Suprapubic skin (tissue), 3 donors: Measurements from ENCODE around the gene WWOX.

Experiments used
- EP300 ChIP-seq: sonication (generic); formaldehyde crosslinking; IDR thresholded peaks from one replicate; pipeline ENCODE4 v1.6.1; 2017; ENCODE audit warnings: antibody characterized with exemption
- POLR2A ChIP-seq, 2 donors: fragments of 450-650 bp; IDR thresholded peaks; one replicate each; pipeline ENCODE4 v1.6.1; 2017; ENCODE audit warnings: antibody characterized with exemption in 2 of 2, mild to moderate bottlenecking in 2 of 2, moderate library complexity in 2 of 2
- TF ChIP-seq, protein P1 (sequence below), 2 donors: fragments of 200-600 bp in 1 of 2; fragments of 450-650 bp in 1 of 2; sonication (generic) in 1 of 2; IDR thresholded peaks; one replicate each; pipeline ENCODE4 v1.5.1; 2016 to 2019; ENCODE audit warnings: antibody characterized with exemption in 2 of 2, mild to moderate bottlenecking in 1 of 2, moderate library complexity in 1 of 2

DNA sequence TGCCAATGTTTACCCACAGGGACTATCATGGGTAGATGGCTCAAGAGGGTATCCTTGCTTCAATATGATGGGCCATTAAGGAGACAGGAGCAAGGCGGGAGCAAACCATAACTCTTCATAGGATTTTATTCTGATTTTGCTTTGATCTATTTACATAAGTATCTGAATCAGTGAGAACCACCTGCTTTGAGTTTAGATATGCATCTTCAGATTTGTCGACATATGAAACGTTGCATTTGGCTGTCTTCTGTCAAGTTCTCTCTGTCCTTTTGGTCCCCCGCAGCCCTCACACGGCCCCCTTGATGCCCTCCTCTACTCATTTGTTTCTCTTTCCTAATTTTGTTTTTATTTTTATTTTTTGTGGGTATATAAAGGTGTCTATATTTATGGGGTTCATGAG is 16.2 kb downstream of the WWOX start:
- TF ChIP-seq, protein P1, sequence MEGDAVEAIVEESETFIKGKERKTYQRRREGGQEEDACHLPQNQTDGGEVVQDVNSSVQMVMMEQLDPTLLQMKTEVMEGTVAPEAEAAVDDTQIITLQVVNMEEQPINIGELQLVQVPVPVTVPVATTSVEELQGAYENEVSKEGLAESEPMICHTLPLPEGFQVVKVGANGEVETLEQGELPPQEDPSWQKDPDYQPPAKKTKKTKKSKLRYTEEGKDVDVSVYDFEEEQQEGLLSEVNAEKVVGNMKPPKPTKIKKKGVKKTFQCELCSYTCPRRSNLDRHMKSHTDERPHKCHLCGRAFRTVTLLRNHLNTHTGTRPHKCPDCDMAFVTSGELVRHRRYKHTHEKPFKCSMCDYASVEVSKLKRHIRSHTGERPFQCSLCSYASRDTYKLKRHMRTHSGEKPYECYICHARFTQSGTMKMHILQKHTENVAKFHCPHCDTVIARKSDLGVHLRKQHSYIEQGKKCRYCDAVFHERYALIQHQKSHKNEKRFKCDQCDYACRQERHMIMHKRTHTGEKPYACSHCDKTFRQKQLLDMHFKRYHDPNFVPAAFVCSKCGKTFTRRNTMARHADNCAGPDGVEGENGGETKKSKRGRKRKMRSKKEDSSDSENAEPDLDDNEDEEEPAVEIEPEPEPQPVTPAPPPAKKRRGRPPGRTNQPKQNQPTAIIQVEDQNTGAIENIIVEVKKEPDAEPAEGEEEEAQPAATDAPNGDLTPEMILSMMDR (IDR thresholded peaks at IDR 0.05) = no peak
- TF ChIP-seq POLR2A (IDR thresholded peaks at IDR 0.05) = no peak
- no peak for TF ChIP-seq EP300
